GM18909 (cell line): ENCODE results near the gene DIP2C.
"Not testable (repeated sequence)": the region's sequence is repeated elsewhere in the genome, so short reads cannot be mapped to it uniquely, and the experiment has no call there.

Experiments
- ATAC-seq: cut with Tn5 transposase; IDR thresholded peaks from one replicate; pipeline ENCODE4 v1.9.1; 2021; ENCODE audit warnings: mild to moderate bottlenecking; ENCODE audit not compliant: unreplicated experiment, poor library complexity

The DIP2C gene

DNA sequence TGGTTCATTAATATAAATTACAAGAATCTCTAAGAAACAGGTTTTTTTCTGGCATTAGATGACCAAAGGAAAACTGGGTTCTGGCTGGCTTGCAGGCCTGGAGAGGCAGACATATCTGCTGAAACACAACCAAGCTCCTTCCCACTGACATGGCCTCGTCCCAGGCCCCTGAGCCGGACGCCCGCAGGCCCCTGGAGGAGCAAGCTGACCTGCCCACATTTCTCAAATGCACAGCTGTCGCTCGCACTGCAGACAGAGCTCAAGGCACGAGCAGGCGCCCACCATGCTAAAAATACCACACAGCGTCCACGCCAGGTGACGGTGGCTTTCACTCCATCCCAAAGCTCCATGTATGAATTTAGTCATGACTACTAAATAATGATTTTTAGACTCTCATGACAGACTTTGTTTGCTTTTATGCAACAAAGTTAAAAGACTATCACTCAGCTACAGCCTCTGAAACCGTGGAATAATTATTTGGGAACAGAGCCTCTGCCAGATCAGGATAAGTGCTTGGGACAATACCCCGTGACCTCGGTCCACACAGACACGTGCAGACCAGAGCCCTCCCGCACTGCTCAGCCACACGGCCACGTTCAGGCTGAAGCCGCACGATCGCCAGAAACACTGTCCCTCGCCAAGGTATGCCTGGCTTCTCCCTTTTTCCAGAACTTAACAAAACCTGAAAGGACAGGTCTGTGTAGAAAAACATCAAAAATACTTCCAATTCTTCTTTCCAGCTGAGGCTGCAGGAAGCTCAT lies 71.1 kb downstream of the DIP2C start:
- ATAC-seq = no peak

DNA sequence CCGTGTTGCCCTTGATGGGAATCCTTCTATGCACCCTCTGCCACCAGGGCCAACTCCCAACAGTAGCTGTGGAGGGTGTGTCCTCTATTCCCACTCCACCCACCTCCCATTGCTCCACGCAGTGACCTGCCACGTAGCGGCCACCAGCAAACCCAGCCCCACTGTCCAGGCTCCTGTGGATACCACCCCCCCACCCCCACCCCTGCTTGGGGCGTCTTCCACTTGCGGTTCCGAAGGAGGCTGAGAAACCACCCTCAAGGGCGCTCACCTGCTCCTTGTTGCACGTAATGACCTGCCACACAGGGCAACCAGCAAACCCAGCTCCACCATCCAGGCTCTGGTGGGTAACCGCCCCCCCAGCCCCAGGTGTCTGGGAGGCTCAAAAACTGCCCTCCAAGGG lies 72.0 kb downstream of the DIP2C start:
- no peak for ATAC-seq

- no peak for ATAC-seq
Measured at GRCh38 chr10:615583-616152, 73.8 kb downstream of the DIP2C start.

DNA sequence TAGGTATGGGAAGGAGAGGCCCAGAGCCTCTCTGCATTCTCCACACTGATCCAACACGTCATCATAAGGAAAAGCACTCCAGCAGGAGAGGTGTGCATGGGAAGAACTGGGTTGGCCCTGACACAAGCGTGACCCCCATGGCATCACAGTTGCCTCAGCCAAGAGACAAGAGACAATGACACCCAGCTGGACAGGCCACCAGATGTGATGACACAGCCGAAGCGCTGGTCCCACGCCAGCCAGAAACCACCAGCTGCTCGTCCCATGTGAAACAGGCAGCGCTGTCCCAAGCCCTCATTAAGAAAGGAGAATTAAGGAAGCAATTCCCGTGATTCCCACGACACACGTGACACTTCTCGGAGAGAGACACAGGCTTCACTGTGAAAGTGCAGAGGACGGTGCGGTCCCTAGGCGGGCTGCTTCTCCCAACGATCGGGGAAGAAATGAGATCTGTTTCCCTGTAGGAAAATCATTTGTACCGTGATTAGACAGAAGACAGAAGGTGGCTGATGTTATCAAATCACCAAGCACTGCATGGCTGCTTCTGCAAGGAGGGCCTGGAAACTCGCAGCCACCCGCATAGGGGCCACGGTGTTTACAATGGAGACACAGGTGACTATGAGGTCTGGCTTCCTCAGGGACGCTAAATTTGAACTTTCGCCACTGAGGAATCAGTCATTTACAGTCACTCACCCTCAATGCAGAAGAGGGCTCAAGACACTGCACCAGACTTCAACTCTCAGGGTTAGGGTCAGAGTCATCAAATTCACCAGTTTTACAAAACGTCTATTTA lies 74.5 kb downstream of the DIP2C start:
- ATAC-seq = no peak

DNA sequence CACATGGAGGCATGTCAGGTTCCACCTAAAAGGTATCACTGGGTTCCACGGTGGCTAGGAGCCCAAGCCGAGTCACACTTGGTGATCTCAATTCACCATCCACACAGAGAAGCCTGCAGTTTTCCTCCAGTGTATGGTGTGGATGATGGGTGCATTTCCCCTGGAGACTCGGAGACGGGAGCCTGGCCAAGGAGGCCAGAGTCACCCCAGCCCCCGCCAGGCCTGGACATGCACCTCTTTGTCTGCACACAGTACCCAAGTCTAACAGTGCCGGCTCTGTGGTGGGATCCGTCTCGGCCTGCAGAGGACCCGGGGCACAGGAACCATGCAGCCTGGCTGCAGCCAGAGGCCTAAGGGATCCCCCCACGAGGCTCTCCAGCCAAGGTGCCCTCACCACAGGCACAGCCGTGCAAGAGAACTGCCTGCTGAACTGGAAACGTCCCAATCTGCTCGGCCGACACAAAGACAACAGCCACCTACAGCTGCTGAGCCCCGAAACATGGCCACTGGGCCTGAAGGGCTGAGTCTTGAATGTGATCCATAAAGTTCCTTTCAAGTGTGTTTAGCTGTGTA lies 75.2 kb downstream of the DIP2C start:
- ATAC-seq = no peak

- no peak for ATAC-seq
Measured at GRCh38 chr10:613271-614138, 76.0 kb downstream of the DIP2C start.

DNA sequence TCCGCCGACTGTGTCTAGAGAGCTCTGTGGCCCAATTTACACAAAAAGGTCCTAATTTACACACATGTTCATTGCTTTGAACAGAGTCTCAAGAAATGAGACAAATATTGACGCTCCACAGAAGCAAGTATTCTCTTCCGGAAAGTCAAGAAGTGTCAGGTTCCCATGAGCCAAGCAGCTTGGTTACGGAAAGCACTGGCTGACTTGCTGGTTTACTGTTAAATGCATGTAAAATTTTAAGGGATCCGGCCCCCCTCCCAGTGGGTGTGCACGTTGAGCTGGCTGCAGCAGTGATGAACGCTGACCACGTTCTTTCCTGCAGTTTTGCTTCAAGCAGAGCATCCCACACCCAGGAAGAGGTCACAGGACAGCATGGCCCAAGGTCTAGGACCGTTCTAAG lies 76.8 kb downstream of the DIP2C start:
- ATAC-seq = no peak

- not testable (repeated sequence) for ATAC-seq
Measured at GRCh38 chr10:610642-611305, 78.7 kb downstream of the DIP2C start.

DNA sequence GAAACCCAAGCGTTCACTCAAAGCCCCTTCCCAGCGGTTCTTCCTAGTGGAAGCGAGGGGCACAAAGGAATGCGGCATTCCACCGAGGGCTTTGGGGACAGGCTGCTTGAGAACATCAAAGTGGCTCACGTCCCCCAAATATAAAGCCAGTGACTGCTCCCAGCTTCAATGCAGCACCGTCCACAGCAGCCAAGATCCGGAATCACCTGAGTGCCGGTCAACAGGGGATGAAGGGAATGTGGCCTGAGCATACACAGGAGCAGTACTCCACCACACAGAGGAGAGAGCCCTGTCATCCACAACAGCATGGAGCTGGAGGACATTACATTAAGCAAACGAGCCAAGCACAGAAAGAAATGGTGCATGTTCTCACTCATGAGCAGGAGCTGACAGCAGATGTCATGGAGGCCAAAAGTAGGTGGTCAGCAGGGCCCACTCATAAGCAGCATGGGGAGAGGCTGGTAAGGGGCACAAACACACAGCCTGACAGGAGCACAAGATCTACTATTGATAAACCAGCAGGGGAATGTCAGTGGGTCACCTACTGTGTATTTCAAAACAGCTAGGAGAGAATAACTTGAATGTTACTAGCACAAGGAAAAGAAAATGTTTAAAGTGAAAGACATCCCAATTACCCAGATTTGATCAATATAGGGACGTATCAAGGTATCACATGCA lies 79.5 kb downstream of the DIP2C start:
- no peak for ATAC-seq

- no peak for ATAC-seq
Measured at GRCh38 chr10:609262-609658, 80.2 kb downstream of the DIP2C start.

- no peak for ATAC-seq
Measured at GRCh38 chr10:608331-609261, 80.9 kb downstream of the DIP2C start.

DNA sequence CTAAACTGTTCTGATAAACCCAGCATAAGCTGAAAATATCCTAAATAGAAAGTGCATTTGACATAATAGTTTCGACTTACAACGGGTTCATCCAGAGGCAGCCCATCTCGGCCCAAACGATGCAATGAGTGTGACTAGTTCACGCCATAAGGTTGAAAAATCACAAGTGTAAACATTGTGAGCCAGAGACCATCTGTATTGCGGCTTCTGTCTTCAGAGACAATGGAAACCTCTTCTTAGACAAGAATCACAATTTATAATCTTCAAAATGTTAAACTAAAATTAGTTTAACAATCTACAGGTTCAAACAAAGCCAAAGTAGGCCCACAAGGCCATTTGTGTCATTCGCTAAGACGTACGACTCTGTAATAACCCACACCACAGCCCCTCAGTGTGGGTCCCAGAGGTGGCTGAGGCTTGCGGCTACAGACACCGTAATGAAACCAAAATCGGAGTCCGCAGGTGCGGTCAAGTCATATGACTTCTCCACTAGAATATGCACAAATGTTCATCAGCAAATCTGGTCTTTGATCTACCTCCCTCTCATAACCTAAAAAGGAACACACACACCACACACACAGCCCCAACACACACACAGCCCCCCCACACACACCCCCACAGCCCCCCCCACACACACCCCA lies 81.8 kb downstream of the DIP2C start:
- ATAC-seq = no peak

DNA sequence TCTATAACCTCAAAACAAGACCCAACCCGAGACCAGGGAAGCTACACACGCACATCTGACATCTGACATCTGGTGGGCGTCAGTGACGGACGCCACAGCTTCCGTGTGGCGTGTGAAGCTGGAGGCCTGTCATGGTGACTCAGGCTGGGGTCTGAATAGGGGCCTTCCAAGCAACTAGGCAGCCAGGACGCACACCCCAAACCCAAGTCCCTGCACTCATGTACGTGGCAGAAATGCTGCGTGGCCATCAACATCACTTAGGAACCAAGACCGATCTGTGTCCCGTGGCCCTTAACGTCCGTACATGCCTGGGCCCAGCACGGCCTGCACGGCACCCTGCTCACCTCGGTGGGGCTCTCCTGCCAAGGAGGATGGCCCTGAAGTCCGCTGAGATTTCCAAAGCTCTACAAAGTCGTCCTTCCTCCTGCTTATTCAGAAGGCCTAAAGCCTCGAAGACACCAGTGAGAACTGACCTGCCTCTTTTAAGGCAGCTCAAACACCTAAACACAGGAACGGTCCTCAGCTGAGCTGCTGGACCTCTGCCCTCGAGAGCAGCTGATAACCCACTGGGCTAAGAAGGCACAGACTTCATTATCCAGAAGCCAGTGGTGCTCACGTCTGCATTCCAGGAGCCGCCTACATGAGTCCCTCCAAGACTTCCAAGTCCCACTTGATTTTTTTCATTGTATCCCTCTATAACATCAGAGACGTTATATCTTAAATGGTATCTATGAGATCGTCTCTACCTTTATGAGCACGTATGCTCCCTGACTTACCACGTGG lies 82.5 kb downstream of the DIP2C start:
- no peak for ATAC-seq

GRCh38 chr10:605632-606325 lies 83.7 kb downstream of the DIP2C start:
- ATAC-seq = no peak

- ATAC-seq = no peak
Measured at GRCh38 chr10:604716-605631, 84.5 kb downstream of the DIP2C start.
